SKM-1 (cell line): ENCODE measurements around the gene ALAS1.
A peak's percentile ranks its signal among the peaks of the same experiment; 100 is the strongest.
"Not testable (repeated sequence)": the region's sequence is repeated elsewhere in the genome, so short reads cannot be mapped to it uniquely, and the experiment has no call there.

Experiments
- DNase-seq: peaks from one replicate; lab custom pipeline; 2025; ENCODE audit not compliant: unreplicated experiment; lab: John Stamatoyannopoulos, UW

The ALAS1 gene

DNA sequence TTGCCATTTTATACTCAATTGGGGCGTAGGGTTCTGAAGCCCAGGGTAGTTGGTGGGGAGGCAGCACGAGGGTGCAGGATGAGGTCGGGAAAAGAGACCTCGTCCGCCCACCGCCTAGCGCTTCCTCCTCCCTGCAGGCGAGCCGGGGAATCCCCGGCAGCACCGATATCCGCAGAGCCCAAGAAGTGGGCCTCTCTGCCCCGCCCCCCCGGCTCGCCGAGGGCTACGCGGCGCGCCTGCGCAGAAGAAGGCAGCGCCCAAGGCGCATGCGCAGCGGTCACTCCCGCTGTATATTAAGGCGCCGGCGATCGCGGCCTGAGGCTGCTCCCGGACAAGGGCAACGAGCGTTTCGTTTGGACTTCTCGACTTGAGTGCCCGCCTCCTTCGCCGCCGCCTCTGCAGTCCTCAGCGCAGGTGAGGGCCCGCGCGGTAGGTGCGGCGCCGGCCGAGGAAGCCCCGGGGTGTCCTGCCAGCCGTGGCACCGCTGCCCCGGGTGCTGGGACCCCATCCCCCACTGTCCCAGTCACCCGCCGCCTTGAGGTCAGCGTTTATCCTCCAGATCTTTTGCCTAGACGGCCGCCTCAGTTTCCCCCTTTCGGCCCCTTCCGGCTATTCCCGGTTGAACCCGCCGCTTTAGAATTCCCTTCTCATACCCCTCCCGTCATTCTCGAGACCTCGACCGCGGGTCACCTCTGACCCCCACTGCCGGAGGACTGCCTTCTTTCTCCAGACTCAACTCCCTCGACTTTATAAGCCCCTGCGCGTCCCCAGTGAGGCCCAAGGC lies at the start of gene ALAS1:
Gene ALAS1 (plus strand): TSS at position 319 of the 784 bp plus-strand sequence. CDS start 1,082 bp downstream, outside the sequence.
- peak; percentile 88 for DNase-seq

DNA sequence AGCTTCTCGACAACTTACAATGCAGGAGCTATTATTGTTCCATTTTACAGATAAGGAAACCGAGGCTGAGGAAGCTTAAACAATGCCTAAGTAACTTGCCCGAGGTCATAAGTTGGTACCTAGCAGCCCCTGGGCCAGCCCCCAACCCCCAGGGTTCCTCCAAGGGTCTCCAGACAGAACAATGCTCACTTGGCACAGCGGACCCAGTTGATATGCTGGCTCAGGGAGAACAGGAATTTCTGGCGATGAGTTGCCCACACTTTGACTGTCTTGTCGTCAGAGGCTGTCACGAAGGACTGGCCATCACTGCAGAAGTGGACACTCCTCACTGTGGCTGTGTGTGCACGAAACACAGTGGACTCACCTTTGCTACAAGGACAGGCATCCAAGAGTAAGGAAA lies 48.9 kb upstream of the ALAS1 start:
- no peak for DNase-seq

DNA sequence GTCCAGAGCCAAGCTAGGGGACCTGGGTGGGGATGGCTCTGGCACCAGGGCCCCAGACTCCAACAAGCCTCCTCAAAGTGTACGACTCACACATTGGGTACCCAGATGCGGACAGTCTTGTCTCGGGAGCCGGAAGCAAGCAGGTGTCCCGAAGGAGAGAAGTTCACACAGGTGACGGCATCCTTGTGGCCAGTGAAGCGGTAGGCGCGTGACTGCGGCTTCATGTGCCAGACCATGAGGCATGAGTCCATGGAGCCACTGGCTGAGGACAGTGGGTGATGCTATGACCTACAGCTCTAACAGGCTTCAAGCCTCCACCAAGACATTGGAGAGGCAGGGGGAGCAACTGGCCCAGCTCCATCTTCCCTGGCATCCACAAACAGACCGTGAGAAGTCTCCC lies 48.2 kb upstream of the ALAS1 start:
- DNase-seq = no peak

DNA sequence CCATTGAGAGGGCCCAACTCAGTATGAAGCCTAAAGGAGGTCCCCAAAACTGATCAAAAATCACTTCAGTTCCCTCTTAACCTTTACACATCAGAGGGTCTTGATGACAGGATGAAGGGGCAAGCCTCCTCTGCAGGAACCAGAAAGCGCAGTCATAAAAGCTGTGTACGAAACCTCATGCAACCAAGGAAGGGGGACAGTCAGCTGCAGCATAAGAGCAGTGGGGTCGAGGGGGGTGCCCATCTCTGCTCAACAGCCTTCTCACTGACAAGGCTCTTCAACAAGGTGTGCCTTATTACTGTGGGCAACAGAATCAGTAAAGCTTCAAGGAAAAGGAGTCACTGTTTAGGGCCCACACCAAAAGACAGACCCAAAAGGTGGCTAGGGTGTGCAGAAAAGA lies 47.6 kb upstream of the ALAS1 start:
- no peak for DNase-seq

DNA sequence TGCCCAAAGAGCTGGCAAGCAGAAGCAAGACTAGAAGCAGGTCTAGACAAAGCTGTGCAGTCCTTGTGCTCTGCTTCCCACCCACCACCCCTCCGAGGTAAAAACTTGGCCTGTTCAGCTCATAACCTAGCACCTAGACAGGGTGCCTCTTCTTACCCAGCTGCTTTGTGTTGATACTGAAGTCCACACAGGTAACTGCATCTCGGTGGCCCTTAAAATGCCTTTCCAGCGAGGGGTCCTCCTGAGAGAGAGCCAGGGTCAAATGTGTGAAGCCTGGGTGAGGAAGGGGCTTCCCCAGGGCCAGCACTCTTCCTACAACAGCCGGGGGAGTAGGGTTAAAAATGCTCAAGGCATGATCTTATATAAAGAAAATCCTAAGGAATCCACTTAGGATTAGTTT lies 47.1 kb upstream of the ALAS1 start:
- no peak for DNase-seq

- DNase-seq = not testable (repeated sequence)
Measured at GRCh38 chr3:52151991-52152390, 46.0 kb upstream of the ALAS1 start.

DNA sequence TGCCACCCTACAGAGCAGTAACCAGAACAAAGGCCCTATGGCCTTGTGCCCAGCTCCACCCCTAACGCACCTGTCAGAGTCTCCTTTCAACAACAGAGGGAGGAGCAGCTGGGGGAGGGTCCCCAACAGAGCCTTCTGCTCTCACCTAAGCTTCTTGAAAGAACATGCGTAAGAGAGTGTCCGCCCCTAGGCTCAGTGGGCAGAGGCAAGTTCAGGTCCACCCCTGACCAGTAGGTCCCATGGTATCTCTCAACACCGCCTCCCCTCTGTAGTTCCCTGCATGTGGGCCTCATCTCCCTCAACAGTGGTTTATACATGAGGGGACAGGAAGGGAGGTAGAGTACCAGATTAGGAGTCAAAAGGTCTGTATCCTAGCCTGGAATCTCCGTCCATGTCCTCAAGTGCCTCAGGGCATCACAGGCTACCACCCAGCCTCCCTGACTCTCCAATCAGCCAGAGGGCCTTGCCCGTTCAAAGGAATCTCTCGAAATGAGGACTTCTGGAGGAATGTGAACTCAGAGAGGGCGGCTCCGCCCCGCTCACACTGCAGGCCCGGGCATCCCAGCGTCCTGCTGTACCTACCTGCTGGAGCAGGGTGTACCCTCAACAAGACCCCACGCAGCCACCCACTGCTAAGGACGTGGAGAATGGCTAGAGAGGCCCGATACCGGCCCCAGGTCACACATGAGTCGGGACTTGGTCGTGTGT lies 44.4 kb upstream of the ALAS1 start:
- DNase-seq = no peak

- peak; percentile 95 for DNase-seq
Measured at GRCh38 chr3:52154135-52155094, 43.5 kb upstream of the ALAS1 start, which contains the start of gene POC1A. TSS of gene POC1A (minus strand) at chr3:52154423. CDS start at chr3:52154372, 51 bp downstream.

DNA sequence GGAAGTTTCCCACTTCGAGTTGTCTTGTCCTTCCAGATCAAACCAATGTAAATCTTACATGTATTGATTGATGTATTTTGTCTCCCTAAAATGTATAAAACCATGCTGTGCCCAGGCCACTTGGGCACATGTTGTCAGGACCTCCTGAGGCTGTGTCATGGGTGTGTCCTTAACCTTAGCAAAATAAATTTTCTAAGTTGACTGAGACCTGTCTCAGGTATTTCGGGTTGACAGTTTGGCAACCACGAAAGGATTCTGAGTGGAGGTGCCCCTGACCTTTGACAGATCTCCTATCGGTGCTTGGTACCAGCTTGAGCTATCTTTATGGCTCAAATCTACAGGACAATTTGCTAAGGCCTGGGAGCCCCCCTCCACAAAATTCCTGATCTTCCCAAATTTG lies 42.0 kb upstream of the ALAS1 start:
- no peak for DNase-seq

GRCh38 chr3:52159503-52159902 lies 38.5 kb upstream of the ALAS1 start:
- DNase-seq = no peak

DNA sequence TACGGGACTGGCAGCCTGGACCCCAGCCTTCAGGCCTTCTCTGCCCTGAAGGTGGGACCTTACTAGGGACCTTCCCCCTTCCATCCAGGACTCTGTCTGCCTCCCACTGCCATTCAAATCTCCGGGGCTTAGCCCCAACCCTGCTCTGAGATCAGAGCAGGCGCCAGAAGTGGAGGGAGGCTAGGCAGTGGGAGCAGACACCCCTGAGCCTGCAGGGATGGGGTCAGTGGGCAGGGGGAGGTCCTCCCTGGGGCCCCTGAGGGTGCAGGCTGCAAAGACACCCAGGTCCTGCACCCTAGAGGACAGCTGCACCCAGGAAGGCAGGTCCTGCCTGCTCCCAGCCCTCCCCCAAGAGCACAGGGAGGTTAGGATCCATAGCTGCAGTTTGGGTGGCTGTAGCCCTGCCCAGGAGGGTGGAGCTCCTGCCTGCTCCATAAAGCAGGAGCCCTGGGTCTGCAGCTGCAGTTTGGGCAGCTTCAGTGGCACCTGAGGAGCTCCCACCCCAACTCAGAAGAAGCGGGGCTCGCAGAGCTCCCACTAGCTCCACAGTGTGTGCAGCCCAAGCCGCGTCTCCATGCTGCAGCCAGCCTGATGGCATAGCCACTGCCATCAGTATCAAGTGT lies 35.6 kb upstream of the ALAS1 start:
- DNase-seq = no peak

DNA sequence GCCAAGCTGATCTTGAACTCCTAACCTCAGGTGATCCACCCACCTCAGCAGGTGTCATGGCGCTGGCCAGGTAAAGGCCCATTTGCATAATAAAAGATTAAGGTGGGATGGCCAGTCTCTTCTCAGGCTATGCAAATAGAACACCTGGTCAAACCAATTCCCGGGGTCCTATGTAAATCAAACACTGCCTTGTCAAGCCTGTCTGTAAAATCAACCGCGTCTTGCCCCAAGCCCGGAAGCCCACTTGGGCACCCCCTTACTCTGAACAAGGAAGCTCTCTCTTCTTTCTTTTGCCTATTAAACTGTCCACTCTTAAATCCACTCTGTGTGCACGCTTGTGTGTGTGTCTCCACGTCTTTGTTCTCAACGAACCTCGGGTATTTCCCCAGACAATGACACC lies 30.7 kb upstream of the ALAS1 start:
- DNase-seq = no peak

DNA sequence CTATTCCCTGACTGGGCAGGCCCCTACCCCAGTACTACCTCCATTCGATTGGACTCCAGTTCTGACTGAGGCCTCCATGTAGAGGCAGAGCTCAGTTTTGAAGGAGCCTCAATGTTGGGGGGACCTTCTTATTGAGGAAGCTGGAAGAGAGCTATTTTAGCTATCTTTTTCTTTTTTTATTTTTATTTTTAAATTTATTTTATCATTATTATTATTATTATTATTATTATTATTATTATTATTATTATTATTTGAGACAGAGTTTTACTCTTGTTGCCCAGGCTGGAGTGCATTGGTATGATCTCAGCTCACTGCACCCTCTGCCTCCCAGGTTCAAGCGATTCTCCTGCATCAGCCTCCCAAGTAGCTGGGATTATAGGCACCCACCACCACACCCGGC lies 27.7 kb upstream of the ALAS1 start:
- not testable (repeated sequence) for DNase-seq

DNA sequence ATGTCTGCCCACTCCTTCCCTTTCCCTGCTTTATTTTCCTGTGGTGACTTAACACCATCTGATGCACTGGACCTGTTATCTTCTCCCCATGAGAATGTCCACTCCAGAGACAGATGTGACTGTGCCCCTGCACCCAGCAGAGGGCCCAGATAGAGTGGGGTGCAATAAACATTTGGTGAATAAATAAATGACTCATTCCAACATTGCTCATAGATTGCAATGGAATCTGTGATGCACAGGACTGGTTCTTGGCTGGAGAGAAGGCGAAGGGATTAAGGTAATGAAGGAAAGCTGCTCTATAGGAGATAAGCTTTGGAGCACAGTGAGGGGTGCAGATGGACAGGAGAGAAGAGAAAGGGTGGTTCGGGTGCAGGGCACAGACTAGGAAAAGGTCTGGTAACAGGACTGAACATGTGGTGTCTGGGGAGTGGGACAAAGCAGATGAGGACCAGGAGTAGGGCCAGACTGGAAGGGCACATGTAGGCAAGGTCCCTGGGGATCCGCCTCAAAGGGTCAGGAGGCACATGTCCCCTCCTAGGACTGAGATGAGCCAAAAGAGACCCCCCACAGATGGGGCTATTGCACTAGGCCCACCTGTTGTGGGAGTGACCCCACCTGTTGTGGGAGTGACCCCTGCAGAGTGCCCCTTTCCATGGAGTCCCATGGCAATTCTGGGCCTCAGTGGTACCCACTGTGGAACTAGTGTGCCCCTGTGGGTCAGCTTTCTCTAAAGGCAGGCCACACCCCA lies 26.3 kb upstream of the ALAS1 start:
- DNase-seq = no peak

DNA sequence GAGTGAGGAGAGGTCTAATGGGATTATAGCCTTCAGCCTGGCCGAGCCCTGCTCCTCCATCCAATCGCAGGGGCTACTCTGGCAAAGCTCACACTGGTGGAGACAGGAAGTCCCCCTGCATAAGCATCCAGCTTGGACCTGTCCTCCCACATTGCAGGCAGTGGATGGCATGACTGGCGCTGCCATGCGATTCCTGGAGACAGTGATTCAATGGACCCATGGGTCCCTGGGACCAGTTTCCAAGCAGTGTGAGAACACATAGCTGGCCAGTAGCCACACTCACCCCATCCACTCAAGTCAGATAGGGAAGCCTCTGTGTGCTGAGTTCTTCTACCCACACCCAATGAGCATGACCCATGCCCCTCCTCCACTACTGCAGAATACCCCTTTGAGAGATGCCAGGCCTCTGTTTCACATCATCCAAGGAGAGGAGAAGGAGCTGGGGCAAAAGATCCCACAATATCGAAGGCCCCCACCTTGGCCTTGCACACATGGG lies 25.6 kb upstream of the ALAS1 start:
- DNase-seq = no peak

DNA sequence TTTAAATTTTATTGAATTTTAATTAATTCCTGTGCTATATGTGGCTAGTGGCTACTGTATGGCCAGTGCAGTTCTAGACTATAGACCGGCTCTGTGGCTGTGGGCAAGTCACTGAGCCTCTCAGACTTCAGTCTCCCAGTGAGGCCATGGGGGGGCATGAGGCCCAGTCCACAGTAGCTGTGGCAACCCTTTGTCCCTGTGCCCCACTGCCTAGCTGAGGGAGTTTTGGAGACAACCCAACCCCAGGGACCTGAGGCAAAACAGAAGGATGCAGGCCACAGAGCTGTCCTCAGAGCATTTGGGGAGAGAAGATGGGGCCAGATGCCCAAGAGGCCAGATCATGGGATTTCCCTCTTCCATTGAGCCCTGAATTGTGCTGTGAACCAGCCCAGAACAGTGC lies 24.9 kb upstream of the ALAS1 start:
- no peak for DNase-seq

DNA sequence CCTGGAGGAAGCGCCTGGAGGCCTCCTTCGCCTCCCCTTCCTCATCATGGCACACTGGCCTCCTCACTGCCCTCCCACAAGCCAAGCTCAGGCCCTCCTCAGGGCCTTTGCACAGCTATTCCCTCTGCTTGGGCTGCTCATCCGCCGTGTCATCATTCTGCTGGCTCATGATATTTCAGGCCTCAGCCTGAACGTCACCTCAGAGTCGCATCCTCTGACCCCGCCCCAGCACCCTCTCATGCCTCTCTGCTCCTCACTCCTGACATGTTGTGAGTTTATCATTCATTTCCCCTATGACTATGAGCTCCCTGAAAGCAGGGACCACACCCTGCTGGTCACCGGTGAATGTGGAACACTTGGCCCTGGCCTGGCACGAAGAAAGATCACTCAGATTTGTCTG lies 23.1 kb upstream of the ALAS1 start:
- peak; percentile 17 for DNase-seq

DNA sequence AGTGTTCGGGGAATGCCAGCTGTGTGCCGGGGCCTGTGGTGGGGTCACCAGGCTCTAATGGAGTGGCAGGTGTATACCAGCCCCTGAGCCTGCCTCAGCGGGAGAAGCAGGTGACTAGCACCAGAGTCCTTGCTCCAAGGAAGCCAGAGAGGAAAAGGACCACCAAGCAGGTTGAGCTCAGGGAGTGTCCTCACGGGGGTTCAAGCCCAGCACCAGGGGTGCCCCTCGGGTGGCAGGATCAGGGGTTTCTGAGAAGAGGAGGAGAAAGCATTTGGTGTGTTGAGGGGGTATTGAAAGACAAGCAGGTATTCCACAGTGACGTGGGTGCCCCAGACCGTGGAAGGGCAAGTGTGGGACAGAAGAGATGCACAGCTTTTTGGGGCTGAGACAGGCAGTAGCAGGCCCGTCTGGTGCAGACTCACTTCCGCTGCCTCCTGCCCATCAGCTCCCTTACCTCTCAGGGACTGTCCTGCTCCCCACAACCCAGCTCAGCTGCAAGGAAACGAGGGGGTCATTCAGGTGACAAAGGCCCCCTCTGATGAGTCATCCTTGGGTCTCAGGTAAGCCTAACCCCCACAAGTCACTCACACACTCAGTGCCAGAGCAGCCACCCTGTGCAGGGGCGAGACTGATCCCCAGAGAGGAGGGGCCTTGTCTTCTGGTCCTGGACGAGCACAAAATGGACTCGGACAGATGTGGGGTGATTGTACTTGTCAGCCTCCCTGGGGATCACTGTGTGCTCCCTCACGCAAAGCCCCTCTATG lies 22.4 kb upstream of the ALAS1 start:
- DNase-seq = no peak

DNA sequence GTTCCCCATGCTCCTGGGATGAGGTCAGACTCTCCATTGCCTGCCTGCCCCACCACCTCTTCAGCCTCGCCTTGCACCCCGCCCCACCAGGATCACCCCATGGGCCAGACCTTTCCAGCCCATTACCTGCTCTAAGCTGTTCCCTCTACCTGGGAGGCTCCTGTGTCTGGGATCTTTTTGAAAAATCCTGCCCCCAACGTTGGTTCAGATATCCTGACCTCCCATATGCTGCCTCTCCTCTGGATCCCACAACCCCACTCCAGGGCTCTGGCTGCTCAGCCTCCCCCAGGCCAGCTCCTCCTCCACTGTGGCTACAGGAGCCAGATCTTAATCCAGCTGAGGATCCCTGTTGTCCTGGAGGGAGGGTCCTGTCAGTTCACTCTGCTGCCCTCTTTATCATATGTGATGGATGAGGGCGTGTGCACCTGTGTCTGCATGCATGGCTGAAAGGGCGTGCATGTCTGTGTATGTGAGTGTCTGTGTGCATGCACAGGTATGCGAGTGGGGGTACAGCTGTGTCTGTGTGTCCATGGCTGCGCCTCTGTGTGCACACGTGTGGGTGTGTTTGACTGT lies 21.7 kb upstream of the ALAS1 start:
- DNase-seq = no peak
